Measurements from ENCODE around the gene PALMD.

DNA sequence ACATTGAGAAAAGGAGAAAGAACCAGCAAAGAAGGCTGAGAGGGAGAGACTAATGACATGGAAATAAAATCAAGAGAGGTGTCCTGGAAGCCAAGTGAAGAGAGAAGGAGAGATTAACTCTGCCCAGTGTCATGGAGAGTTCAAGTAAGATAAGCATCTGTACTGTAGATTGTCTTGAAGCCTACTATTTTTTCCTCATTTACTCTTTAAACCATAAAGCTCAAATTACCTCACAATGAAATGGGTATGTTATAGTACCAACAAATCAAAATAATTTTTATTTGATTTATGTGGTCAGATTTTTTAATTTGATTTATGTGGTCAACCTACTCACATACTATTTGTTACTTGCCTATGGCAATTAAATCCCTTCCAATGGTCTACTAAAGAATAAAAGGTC is 5.2 kb upstream of the PALMD start:
- TF ChIP-seq, protein P1, sequence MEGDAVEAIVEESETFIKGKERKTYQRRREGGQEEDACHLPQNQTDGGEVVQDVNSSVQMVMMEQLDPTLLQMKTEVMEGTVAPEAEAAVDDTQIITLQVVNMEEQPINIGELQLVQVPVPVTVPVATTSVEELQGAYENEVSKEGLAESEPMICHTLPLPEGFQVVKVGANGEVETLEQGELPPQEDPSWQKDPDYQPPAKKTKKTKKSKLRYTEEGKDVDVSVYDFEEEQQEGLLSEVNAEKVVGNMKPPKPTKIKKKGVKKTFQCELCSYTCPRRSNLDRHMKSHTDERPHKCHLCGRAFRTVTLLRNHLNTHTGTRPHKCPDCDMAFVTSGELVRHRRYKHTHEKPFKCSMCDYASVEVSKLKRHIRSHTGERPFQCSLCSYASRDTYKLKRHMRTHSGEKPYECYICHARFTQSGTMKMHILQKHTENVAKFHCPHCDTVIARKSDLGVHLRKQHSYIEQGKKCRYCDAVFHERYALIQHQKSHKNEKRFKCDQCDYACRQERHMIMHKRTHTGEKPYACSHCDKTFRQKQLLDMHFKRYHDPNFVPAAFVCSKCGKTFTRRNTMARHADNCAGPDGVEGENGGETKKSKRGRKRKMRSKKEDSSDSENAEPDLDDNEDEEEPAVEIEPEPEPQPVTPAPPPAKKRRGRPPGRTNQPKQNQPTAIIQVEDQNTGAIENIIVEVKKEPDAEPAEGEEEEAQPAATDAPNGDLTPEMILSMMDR (IDR thresholded peaks at IDR 0.05) = no peak
- TF ChIP-seq ZFX (IDR thresholded peaks at IDR 0.05; ENCODE audit: borderline replicate concordance) = no peak
